H1 (cell line): Measurements from ENCODE around the gene HS3ST6. TPM values are rescaled to one million over a fixed set of nuclear protein-coding genes. Genes with fewer than 3 reads are reported as not detected.

Experiments
- CHD7 ChIP-seq: fragments of 300-600 bp; sonication (generic); IDR thresholded peaks from 2 replicates; pipeline ENCODE4 v1.7.1; 2012; ENCODE audit warnings: low read length, moderate library complexity, mild to moderate bottlenecking, inconsistent platforms; ENCODE audit not compliant: insufficient replicate concordance
- polyA plus RNA-seq, 7 experiments: library from polyadenylated mRNA; depleted of rRNA in 3 of 7; stranded (reverse) in 5 of 7; unstranded in 2 of 7; fragments of >200 nt in 5 of 7; fragments of 200-250 nt in 2 of 7; gene quantifications; 1 replicate in 5 of 7; 2 replicates in 1 of 7; 4 replicates in 1 of 7; pipeline versions ENCODE4 v1.2.1 to v1.2.3, GENCODE V29; 2011 to 2013; ENCODE audit warnings: missing spikeins in 2 of 7, mixed read lengths in 2 of 7
- total RNA-seq: library from RNA; stranded (reverse); fragmentation: NEBNext Ultra II Directional; extraction: Animal tissue kit (Norgen Biotek cat#: 25700); gene quantifications from 2 replicates; pipeline ENCODE4 v1.2.1, GENCODE V29; 2021

The HS3ST6 gene
- total and polyA plus RNA-seq, 2 of the 8 experiments (the other 6 are each of a cell fraction or from before 2014, with no cell fraction given), result 0.36 to 0.39 TPM

GRCh38 chr16:1908184-1908583 is 10.0 kb downstream of the HS3ST6 start (continued):
- no peak for TF ChIP-seq CHD7
